Muscle layer of colon (tissue), 2 donors: ENCODE measurements around the gene N4BP2L2.
A peak's percentile ranks its signal among the peaks of the same experiment; 100 is the strongest.
"Not testable (repeated sequence)": the region's sequence is repeated elsewhere in the genome, so short reads cannot be mapped to it uniquely, and the experiment has no call there.

Experiments
- H3K27ac ChIP-seq: one replicate; pipeline ENCODE4 v1.7.0; 2013; ENCODE audit warnings: low read depth, mild to moderate bottlenecking, low read length, moderate library complexity
- H3K27me3 ChIP-seq, 2 donors: one replicate each; pipeline ENCODE4 v1.7.0; 2013; ENCODE audit warnings: low read length in 2 of 2, mild to moderate bottlenecking in 2 of 2; ENCODE audit not compliant: insufficient read depth in 2 of 2, control insufficient read depth in 1 of 2
- H3K36me3 ChIP-seq: one replicate; pipeline ENCODE4 v1.7.0; 2013; ENCODE audit warnings: mild to moderate bottlenecking, low read length; ENCODE audit not compliant: insufficient read depth
- H3K4me1 ChIP-seq: one replicate; pipeline ENCODE4 v1.7.0; 2013; ENCODE audit warnings: mild to moderate bottlenecking, low read length; ENCODE audit not compliant: insufficient read depth
- H3K4me3 ChIP-seq, 2 donors: one replicate each; pipeline ENCODE4 v1.7.0; 2013; ENCODE audit warnings: low read length in 2 of 2, low read depth in 1 of 2, mild to moderate bottlenecking in 1 of 2, moderate library complexity in 1 of 2
- H3K9ac ChIP-seq: one replicate; pipeline ENCODE4 v1.7.0; 2013; ENCODE audit warnings: low read length
- H3K9me3 ChIP-seq: one replicate; pipeline ENCODE4 v1.7.0; 2013; ENCODE audit warnings: mild to moderate bottlenecking, low read length
- donor health status: abdominal sarcoma.
- donor health status: Adenocarcinoma of cecum.

N4BP2L2 gene

GRCh38 chr13:32538621-32539246, at the start of gene N4BP2L2:
Gene N4BP2L2, minus strand, starts transcription at chr13:32538795. Its CDS starts 1,768 bp downstream, at chr13:32537027.
- Histone ChIP-seq H3K4me3 (peak within 1 kb of the TSS; percentile 92 to 98), H3K9me3 (no peaks in the 10 kb centered on the region), H3K9ac (peak within 1 kb of the TSS; percentile 97), H3K27ac (peak within 1 kb of the TSS; percentile 92), H3K36me3 (peaks cover 11% of the 10 kb centered on the region), H3K27me3 (no peaks in the 10 kb centered on the region), H3K4me1 (peaks cover 29% of the 10 kb centered on the region)

GRCh38 chr13:32587811-32588170, 49.2 kb upstream of the N4BP2L2 start:
- Histone ChIP-seq H3K27ac (peak overlapping the region; percentile 89), H3K9ac (peak overlapping the region; percentile 86)

GRCh38 chr13:32587011-32587810, 48.6 kb upstream of the N4BP2L2 start:
- Histone ChIP-seq H3K4me3 (peak overlapping the region; percentile 59 to 75), H3K27me3 (no peaks in the 10 kb centered on the region), H3K9me3 (no peaks in the 10 kb centered on the region), H3K9ac (peak overlapping the region; percentile 86), H3K27ac (peak overlapping the region; percentile 89), H3K4me1 (peaks cover 12% of the 10 kb centered on the region), H3K36me3 (no peaks in the 10 kb centered on the region)

More at GRCh38 chr13:32587811-32588170, 49.2 kb upstream of the N4BP2L2 start:
- H3K4me3 ChIP-seq, result peak overlapping the region; percentile 59 to 75
- no peaks in the 10 kb centered on the region for H3K27me3 ChIP-seq
- peaks cover 12% of the 10 kb centered on the region for H3K4me1 ChIP-seq
- H3K36me3 ChIP-seq, result no peaks in the 10 kb centered on the region
- H3K9me3 ChIP-seq, result no peaks in the 10 kb centered on the region

- peak within 1 kb of the TSS; percentile 86 for H3K9ac ChIP-seq
- H3K4me3 ChIP-seq, result peak within 1 kb of the TSS; percentile 69 to 75
- H3K27me3 ChIP-seq, result no peaks in the 10 kb centered on the region
- H3K4me1 ChIP-seq, result peaks cover 8% of the 10 kb centered on the region
- no peaks in the 10 kb centered on the region for H3K36me3 ChIP-seq
- no peaks in the 10 kb centered on the region for H3K9me3 ChIP-seq
- H3K27ac ChIP-seq, result peak within 1 kb of the TSS; percentile 89
Observed at GRCh38 chr13:32586080-32586900, 47.7 kb upstream of the N4BP2L2 start, which contains the start of gene PDS5B. Gene PDS5B, plus strand, starts transcription at chr13:32586452. Its CDS starts 62,321 bp downstream, at chr13:32648773.

GRCh38 chr13:32585550-32586079, 47.0 kb upstream of the N4BP2L2 start:
- Histone ChIP-seq H3K36me3 (no peaks in the 10 kb centered on the region), H3K9ac (peak overlapping the region; percentile 72), H3K27me3 (no peaks in the 10 kb centered on the region), H3K4me1 (peaks cover 6% of the 10 kb centered on the region), H3K4me3 (peak overlapping the region; percentile 12 to 69), H3K27ac (peak overlapping the region; percentile 17), H3K9me3 (no peaks in the 10 kb centered on the region)

- Histone ChIP-seq H3K36me3 (no peaks in the 10 kb centered on the region), H3K27me3 (no peaks in the 10 kb centered on the region), H3K9ac (no peak overlapping the region), H3K9me3 (no peaks in the 10 kb centered on the region), H3K4me3 (no peak overlapping the region), H3K27ac (no peak overlapping the region), H3K4me1 (no peaks in the 10 kb centered on the region)
Observed at GRCh38 chr13:32582991-32583390, 44.4 kb upstream of the N4BP2L2 start.

GRCh38 chr13:32582281-32582680, 43.7 kb upstream of the N4BP2L2 start:
- Histone ChIP-seq H3K4me3 (no peak overlapping the region), H3K27ac (no peak overlapping the region), H3K9ac (no peak overlapping the region), H3K27me3 (no peaks in the 10 kb centered on the region), H3K9me3 (no peaks in the 10 kb centered on the region), H3K36me3 (no peaks in the 10 kb centered on the region), H3K4me1 (no peaks in the 10 kb centered on the region)

- H3K4me3 ChIP-seq, result no peak overlapping the region
- H3K27ac ChIP-seq, result no peak overlapping the region
- no peaks in the 10 kb centered on the region for H3K36me3 ChIP-seq
- H3K9me3 ChIP-seq, result no peaks in the 10 kb centered on the region
- no peaks in the 10 kb centered on the region for H3K27me3 ChIP-seq
- no peak overlapping the region for H3K9ac ChIP-seq
- H3K4me1 ChIP-seq, result no peaks in the 10 kb centered on the region
Observed at GRCh38 chr13:32581177-32581786, 42.7 kb upstream of the N4BP2L2 start.

GRCh38 chr13:32577032-32577431, 38.4 kb upstream of the N4BP2L2 start:
- no peaks in the 10 kb centered on the region for H3K4me1 ChIP-seq
- no peak overlapping the region for H3K4me3 ChIP-seq
- H3K9me3 ChIP-seq, result no peaks in the 10 kb centered on the region
- no peak overlapping the region for H3K9ac ChIP-seq
- no peaks in the 10 kb centered on the region for H3K36me3 ChIP-seq
- H3K27ac ChIP-seq, result no peak overlapping the region
- H3K27me3 ChIP-seq, result no peaks in the 10 kb centered on the region

GRCh38 chr13:32575687-32576086, 37.1 kb upstream of the N4BP2L2 start:
- not testable (repeated sequence) for H3K9ac ChIP-seq, H3K4me3 ChIP-seq, H3K27me3 ChIP-seq, H3K36me3 ChIP-seq, H3K9me3 ChIP-seq, H3K4me1 ChIP-seq, H3K27ac ChIP-seq

- not testable (repeated sequence) for H3K4me1 ChIP-seq, H3K27me3 ChIP-seq, H3K27ac ChIP-seq, H3K9ac ChIP-seq, H3K36me3 ChIP-seq, H3K4me3 ChIP-seq, H3K9me3 ChIP-seq
Observed at GRCh38 chr13:32560842-32561241, 22.2 kb upstream of the N4BP2L2 start.
